Measurements from ENCODE around the gene AK1.

The AK1 gene

GRCh38 chr9:127921557-127922120, 44.2 kb upstream of the AK1 start:
- H3K4me3 ChIP-seq (ENCODE audit: low read depth, low read length) = peak overlapping the region; percentile 23; the same call in 1 of the 2 replicates
- peak; percentile 91 for TF ChIP-seq CTCF (IDR thresholded peaks at IDR 0.05; ENCODE audit: control insufficient read depth, extremely low read depth, insufficient read depth)
- no peak for DNase-seq (ENCODE audit: low read depth)

GRCh38 chr9:127920794-127921193, 43.3 kb upstream of the AK1 start:
- TF ChIP-seq CTCF (IDR thresholded peaks at IDR 0.05; ENCODE audit: control insufficient read depth, extremely low read depth, insufficient read depth) = no peak
- H3K4me3 ChIP-seq (ENCODE audit: low read depth, low read length) = no peak overlapping the region
- no peak for DNase-seq (ENCODE audit: low read depth)

- no peak overlapping the region for H3K4me3 ChIP-seq (ENCODE audit: low read depth, low read length)
- TF ChIP-seq CTCF (IDR thresholded peaks at IDR 0.05; ENCODE audit: control insufficient read depth, extremely low read depth, insufficient read depth) = no peak
- DNase-seq (ENCODE audit: low read depth) = no peak
Observed at GRCh38 chr9:127919253-127919815, 41.9 kb upstream of the AK1 start.

- no peak overlapping the region for H3K4me3 ChIP-seq (ENCODE audit: low read depth, low read length)
- TF ChIP-seq CTCF (IDR thresholded peaks at IDR 0.05; ENCODE audit: control insufficient read depth, extremely low read depth, insufficient read depth) = peak; percentile 19; the same call in 1 of the 2 replicates
- DNase-seq (ENCODE audit: low read depth) = no peak
Observed at GRCh38 chr9:127918183-127919107, 41.0 kb upstream of the AK1 start.

- no peak for TF ChIP-seq CTCF (IDR thresholded peaks at IDR 0.05; ENCODE audit: control insufficient read depth, extremely low read depth, insufficient read depth)
- H3K4me3 ChIP-seq (ENCODE audit: low read depth, low read length) = no peak overlapping the region
- no peak for DNase-seq (ENCODE audit: low read depth)
Observed at GRCh38 chr9:127917603-127918002, 40.1 kb upstream of the AK1 start.

GRCh38 chr9:127916720-127917581, 39.5 kb upstream of the AK1 start, which contains the start of gene ST6GALNAC4:
Gene ST6GALNAC4, minus strand, starts transcription at chr9:127917041. Its CDS starts 622 bp downstream, at chr9:127916419.
- DNase-seq (ENCODE audit: low read depth) = no peak
- H3K4me3 ChIP-seq (ENCODE audit: low read depth, low read length) = peak within 1 kb of the TSS; percentile 67
- no peak for TF ChIP-seq CTCF (IDR thresholded peaks at IDR 0.05; ENCODE audit: control insufficient read depth, extremely low read depth, insufficient read depth)
